Calu3 (cell line): Measurements from ENCODE around the gene OPCML. TPM values are rescaled to one million over a fixed set of nuclear protein-coding genes. Genes with fewer than 3 reads are reported as not detected.

Experiments used
- BruUV-seq: library from RNA; stranded (reverse); fragments of 400-500 nt; replicated peaks from 2 replicates; lab custom pipeline; 2021; lab: Mats Ljungman, UMichigan
- CTCF ChIA-PET: fragments of 300-600 bp; sonication (Branson Sonifier 250); formaldehyde crosslinking; loops from one replicate; lab custom pipeline; 2022; ENCODE audit warnings: antibody characterized with exemption; lab: Charles Lee
- DNase-seq: peaks from one replicate; pipeline ENCODE4 v3.0.0; 2022
- H3K27ac Mint-ChIP-seq: one replicate; pipeline ENCODE4 v1.8.0; 2022; ENCODE audit warnings: mixed read lengths; ENCODE audit not compliant: unreplicated experiment
- H3K27me3 Mint-ChIP-seq: one replicate; pipeline ENCODE4 v1.8.0; 2022; ENCODE audit warnings: mixed read lengths; ENCODE audit not compliant: unreplicated experiment
- H3K36me3 Mint-ChIP-seq: one replicate; pipeline ENCODE4 v1.8.0; 2022; ENCODE audit warnings: mild to moderate bottlenecking, moderate library complexity, mixed read lengths; ENCODE audit not compliant: insufficient read depth, unreplicated experiment
- H3K4me1 Mint-ChIP-seq: one replicate; pipeline ENCODE4 v1.8.0; 2022; ENCODE audit warnings: mild to moderate bottlenecking, low read depth, mixed read lengths; ENCODE audit not compliant: unreplicated experiment
- H3K4me3 Mint-ChIP-seq: one replicate; pipeline ENCODE4 v1.8.0; 2022; ENCODE audit warnings: mild to moderate bottlenecking, low read depth, moderate library complexity, mixed read lengths; ENCODE audit not compliant: unreplicated experiment
- H3K9me3 Mint-ChIP-seq: one replicate; pipeline ENCODE4 v1.8.0; 2022; ENCODE audit warnings: low read depth, mixed read lengths; ENCODE audit not compliant: unreplicated experiment
- intact Hi-C: fragments of 100-400 bp; cut with micrococcal nuclease; formaldehyde crosslinking; loops from one replicate; pipeline ENCODE4 v1.10.0; 2022; ENCODE audit not compliant: unreplicated experiment
- total RNA-seq: library from RNA; stranded (reverse); gene quantifications from 2 replicates; pipeline ENCODE4 v1.2.3, GENCODE V29; 2022
- TF ChIP-seq, protein P1 (sequence below): fragments of 200-600 bp; IDR thresholded peaks from one replicate; pipeline ENCODE4 v1.8.0; 2022; ENCODE audit warnings: antibody characterized with exemption; ENCODE audit not compliant: unreplicated experiment

OPCML gene
- total RNA-seq, 1 experiment from 2014 or later, result not detected

GRCh38 chr11:133249530-133249929 is 282.8 kb downstream of the OPCML start:
- Mint-ChIP-seq H3K4me1 (no peaks in the 10 kb centered on the region), H3K36me3 (no peaks in the 10 kb centered on the region), H3K9me3 (peaks cover 27% of the 10 kb centered on the region), H3K27ac (no peak overlapping the region), H3K4me3 (no peak overlapping the region), H3K27me3 (no peaks in the 10 kb centered on the region)
- TF ChIP-seq, protein P1, sequence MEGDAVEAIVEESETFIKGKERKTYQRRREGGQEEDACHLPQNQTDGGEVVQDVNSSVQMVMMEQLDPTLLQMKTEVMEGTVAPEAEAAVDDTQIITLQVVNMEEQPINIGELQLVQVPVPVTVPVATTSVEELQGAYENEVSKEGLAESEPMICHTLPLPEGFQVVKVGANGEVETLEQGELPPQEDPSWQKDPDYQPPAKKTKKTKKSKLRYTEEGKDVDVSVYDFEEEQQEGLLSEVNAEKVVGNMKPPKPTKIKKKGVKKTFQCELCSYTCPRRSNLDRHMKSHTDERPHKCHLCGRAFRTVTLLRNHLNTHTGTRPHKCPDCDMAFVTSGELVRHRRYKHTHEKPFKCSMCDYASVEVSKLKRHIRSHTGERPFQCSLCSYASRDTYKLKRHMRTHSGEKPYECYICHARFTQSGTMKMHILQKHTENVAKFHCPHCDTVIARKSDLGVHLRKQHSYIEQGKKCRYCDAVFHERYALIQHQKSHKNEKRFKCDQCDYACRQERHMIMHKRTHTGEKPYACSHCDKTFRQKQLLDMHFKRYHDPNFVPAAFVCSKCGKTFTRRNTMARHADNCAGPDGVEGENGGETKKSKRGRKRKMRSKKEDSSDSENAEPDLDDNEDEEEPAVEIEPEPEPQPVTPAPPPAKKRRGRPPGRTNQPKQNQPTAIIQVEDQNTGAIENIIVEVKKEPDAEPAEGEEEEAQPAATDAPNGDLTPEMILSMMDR, result no peak
- BruUV-seq, result no TSS peak
- intact Hi-C loops, result no loop called here
- CTCF ChIA-PET, result no interaction called here
- DNase-seq, result no peak

GRCh38 chr11:133249065-133249464 is 283.2 kb downstream of the OPCML start:
- Mint-ChIP-seq H3K36me3 (no peaks in the 10 kb centered on the region), H3K9me3 (peaks cover 27% of the 10 kb centered on the region), H3K27me3 (no peaks in the 10 kb centered on the region), H3K4me3 (no peak overlapping the region), H3K4me1 (no peaks in the 10 kb centered on the region), H3K27ac (no peak overlapping the region)
- intact Hi-C loops, result no loop called here
- CTCF ChIA-PET, result no interaction called here
- DNase-seq, result no peak
- TF ChIP-seq, protein P1, result no peak
- no TSS peak for BruUV-seq

DNA sequence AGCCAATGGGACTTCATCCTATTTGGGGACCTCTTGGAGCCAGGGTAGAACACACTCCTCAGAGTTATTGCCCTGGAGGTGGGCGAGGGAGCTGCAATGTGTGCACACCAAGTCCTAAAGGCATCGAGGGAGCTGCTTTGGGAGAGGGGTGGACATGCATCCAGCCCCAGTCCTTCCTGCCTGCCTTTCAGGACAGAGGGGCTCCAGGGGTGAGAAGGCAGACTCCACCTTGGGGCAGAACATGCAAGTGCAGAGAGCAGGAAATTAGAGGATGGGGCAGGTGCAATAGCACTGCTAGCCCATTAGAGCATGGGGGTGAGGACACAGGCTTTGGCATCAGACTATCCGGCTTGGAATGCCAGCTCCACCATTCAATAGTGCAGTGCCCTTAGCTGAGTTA is 288.5 kb downstream of the OPCML start:
- BruUV-seq, result no TSS peak
- Mint-ChIP-seq H3K27ac (no peak overlapping the region), H3K4me1 (no peaks in the 10 kb centered on the region), H3K36me3 (no peaks in the 10 kb centered on the region), H3K27me3 (no peaks in the 10 kb centered on the region), H3K4me3 (no peak overlapping the region), H3K9me3 (peaks cover 31% of the 10 kb centered on the region)
- CTCF ChIA-PET, result no interaction called here
- intact Hi-C loops, result no loop called here
- no peak for DNase-seq
- TF ChIP-seq, protein P1, result no peak

GRCh38 chr11:133240908-133241655 is 291.2 kb downstream of the OPCML start:
- peaks cover 18% of the 10 kb centered on the region for H3K9me3 Mint-ChIP-seq
- no peak overlapping the region for H3K4me3 Mint-ChIP-seq
- H3K27me3 Mint-ChIP-seq, result no peaks in the 10 kb centered on the region
- H3K36me3 Mint-ChIP-seq, result no peaks in the 10 kb centered on the region
- CTCF ChIA-PET, result no interaction called here
- no TSS peak for BruUV-seq
- TF ChIP-seq, protein P1, result no peak
- no peaks in the 10 kb centered on the region for H3K4me1 Mint-ChIP-seq
- no peak overlapping the region for H3K27ac Mint-ChIP-seq
- no peak for DNase-seq
- intact Hi-C loops, result no loop called here
